ENCODE measurements around the gene MBLAC1.

Gene MBLAC1

GRCh38 chr7:100105534-100105933, 21.2 kb upstream of the MBLAC1 start:
- no peak for TF ChIP-seq CTCF (IDR thresholded peaks at IDR 0.05; ENCODE audit: low read depth, low read length, missing control alignments)
- DNase-seq (ENCODE audit: extremely low read depth, low read depth): no peak
- no peak overlapping the region for H3K4me3 ChIP-seq (replicated peaks; ENCODE audit: low read depth, low read length)

GRCh38 chr7:100106633-100107032, 20.1 kb upstream of the MBLAC1 start:
- no peak for DNase-seq (ENCODE audit: extremely low read depth, low read depth)
- TF ChIP-seq CTCF (IDR thresholded peaks at IDR 0.05; ENCODE audit: low read depth, low read length, missing control alignments): no peak
- H3K4me3 ChIP-seq (replicated peaks; ENCODE audit: low read depth, low read length): no peak overlapping the region

- H3K4me3 ChIP-seq (replicated peaks; ENCODE audit: low read depth, low read length): no peak overlapping the region
- DNase-seq (ENCODE audit: extremely low read depth, low read depth): no peak
- no peak for TF ChIP-seq CTCF (IDR thresholded peaks at IDR 0.05; ENCODE audit: low read depth, low read length, missing control alignments)
Measured at GRCh38 chr7:100107125-100107737, 19.5 kb upstream of the MBLAC1 start.

GRCh38 chr7:100107890-100108289, 18.9 kb upstream of the MBLAC1 start:
- DNase-seq (ENCODE audit: extremely low read depth, low read depth): no peak
- H3K4me3 ChIP-seq (replicated peaks; ENCODE audit: low read depth, low read length): no peak overlapping the region
- TF ChIP-seq CTCF (IDR thresholded peaks at IDR 0.05; ENCODE audit: low read depth, low read length, missing control alignments): no peak

- H3K4me3 ChIP-seq (replicated peaks; ENCODE audit: low read depth, low read length): no peak overlapping the region
- peak; percentile 17 for TF ChIP-seq CTCF (IDR thresholded peaks at IDR 0.05; ENCODE audit: low read depth, low read length, missing control alignments)
- DNase-seq (ENCODE audit: extremely low read depth, low read depth): no peak
Measured at GRCh38 chr7:100109521-100110163, 17.1 kb upstream of the MBLAC1 start.

- DNase-seq (ENCODE audit: extremely low read depth, low read depth): no peak
- H3K4me3 ChIP-seq (replicated peaks; ENCODE audit: low read depth, low read length): no peak overlapping the region
- no peak for TF ChIP-seq CTCF (IDR thresholded peaks at IDR 0.05; ENCODE audit: low read depth, low read length, missing control alignments)
Measured at GRCh38 chr7:100111156-100111555, 15.6 kb upstream of the MBLAC1 start.

Data from HFF-Myc (cell line).